IgD-negative memory B cell (primary cell): ENCODE data around the gene ELF1. TPM values are rescaled to one million over a fixed set of nuclear protein-coding genes. Genes with fewer than 3 reads are reported as not detected.

Source experiments
- H3K27ac Mint-ChIP-seq, 3 donors: one replicate each; pipeline ENCODE4 v1.8.0; 2020 to 2022; ENCODE audit warnings: mild to moderate bottlenecking in 3 of 3, mixed read lengths in 3 of 3, moderate library complexity in 1 of 3
- H3K27me3 Mint-ChIP-seq: one replicate; pipeline ENCODE4 v1.8.0; 2021; ENCODE audit warnings: mixed read lengths
- H3K36me3 Mint-ChIP-seq: one replicate; pipeline ENCODE4 v1.8.0; 2020; ENCODE audit warnings: mild to moderate bottlenecking, mixed read lengths
- H3K4me1 Mint-ChIP-seq, 3 donors: one replicate each; pipeline ENCODE4 v1.8.0; 2020 to 2022; ENCODE audit warnings: mixed read lengths in 3 of 3, mild to moderate bottlenecking in 1 of 3
- H3K4me3 Mint-ChIP-seq, 4 donors: one replicate each; pipeline ENCODE4 v1.8.0; 2020 to 2022; ENCODE audit warnings: mild to moderate bottlenecking in 4 of 4, mixed read lengths in 4 of 4, moderate library complexity in 3 of 4
- H3K9me3 Mint-ChIP-seq, 3 donors: one replicate each; pipeline ENCODE4 v1.8.0; 2020 to 2021; ENCODE audit warnings: mixed read lengths in 3 of 3, mild to moderate bottlenecking in 1 of 3
- polyA plus RNA-seq: library from polyadenylated mRNA; unstranded; fragments of 300-500 nt; fragmentation: Illumina TruSeq; gene quantifications from one replicate; pipeline ENCODE4 v1.2.3, GENCODE V29; 2021

The ELF1 gene
- polyA plus RNA-seq, 1 donor from 2014 or later: 148 TPM

DNA sequence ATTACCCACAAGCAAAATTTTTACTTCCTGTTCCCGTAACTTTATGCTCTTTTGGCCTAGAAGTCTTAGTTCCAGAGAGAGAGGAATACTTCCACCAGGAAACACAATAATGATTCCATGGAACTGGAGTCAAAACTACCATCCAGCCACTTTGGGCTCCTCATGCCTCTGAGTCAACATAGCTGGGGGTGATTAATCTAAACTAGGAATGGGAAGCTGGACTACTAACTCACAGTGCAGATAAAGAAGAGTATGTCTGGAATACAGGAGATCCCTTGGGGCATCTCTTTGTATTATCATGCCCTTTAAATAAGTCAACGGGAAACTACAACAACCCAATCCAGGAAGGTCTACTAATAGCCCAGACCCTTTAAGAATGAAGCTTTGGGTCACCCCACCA lies 8.9 kb upstream of the ELF1 start:
- Mint-ChIP-seq H3K27me3 (no peaks in the 10 kb centered on the region), H3K9me3 (no peaks in the 10 kb centered on the region), H3K4me1 (peaks cover 8 to 17% (median 14%) of the 10 kb centered on the region in 3 donors), H3K27ac (no peak overlapping the region), H3K36me3 (peaks cover 2% of the 10 kb centered on the region), H3K4me3 (no peak overlapping the region)

DNA sequence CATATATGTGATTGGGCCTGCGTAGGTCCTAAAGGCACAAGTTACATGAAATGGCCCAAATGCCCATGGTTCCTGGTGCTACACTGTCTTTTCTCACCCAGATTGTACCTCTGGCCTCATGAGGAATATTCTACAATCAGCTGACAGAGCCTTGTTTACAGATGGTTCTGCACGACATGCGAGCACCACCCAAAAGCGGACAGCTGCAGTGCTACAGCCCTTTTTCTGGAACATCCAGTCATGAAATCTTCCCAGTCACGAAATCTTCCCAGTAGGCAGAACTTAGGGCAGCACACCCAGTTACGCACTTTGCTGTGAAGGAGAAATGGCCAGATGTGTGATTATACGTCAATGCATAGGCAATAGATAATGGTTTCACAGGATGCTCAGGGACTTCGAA lies 7.7 kb upstream of the ELF1 start:
- Mint-ChIP-seq H3K4me3 (no peak overlapping the region), H3K36me3 (peaks cover 2% of the 10 kb centered on the region), H3K27me3 (no peaks in the 10 kb centered on the region), H3K27ac (no peak overlapping the region), H3K4me1 (peaks cover 8 to 16% (median 14%) of the 10 kb centered on the region in 3 donors), H3K9me3 (no peaks in the 10 kb centered on the region)

DNA sequence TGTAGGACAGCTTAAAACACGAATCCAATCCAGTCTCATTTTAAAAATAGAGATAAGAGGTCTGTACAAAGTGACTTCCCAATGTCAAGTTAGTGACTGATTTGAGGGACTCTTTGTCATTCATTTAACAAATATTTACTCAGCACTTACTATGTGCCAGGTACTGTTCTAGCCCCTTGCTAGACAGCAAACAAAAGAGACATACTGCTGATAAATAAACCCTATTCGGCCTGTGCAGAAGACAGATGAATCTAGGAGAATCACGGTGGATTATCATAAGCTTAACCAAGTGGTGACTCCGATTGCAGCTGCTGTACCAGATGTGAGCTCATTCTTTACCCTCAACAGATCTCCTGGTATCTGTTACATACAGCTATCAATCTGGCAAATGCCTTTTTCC lies 6.4 kb upstream of the ELF1 start:
- peak overlapping the region in 1 of 3 donors; percentile 72 for H3K27ac Mint-ChIP-seq
- no peaks in the 10 kb centered on the region for H3K9me3 Mint-ChIP-seq
- no peak overlapping the region for H3K4me3 Mint-ChIP-seq
- H3K36me3 Mint-ChIP-seq: peaks cover 2% of the 10 kb centered on the region
- H3K4me1 Mint-ChIP-seq: peaks cover 13 to 23% (median 23%) of the 10 kb centered on the region in 3 donors
- no peaks in the 10 kb centered on the region for H3K27me3 Mint-ChIP-seq

DNA sequence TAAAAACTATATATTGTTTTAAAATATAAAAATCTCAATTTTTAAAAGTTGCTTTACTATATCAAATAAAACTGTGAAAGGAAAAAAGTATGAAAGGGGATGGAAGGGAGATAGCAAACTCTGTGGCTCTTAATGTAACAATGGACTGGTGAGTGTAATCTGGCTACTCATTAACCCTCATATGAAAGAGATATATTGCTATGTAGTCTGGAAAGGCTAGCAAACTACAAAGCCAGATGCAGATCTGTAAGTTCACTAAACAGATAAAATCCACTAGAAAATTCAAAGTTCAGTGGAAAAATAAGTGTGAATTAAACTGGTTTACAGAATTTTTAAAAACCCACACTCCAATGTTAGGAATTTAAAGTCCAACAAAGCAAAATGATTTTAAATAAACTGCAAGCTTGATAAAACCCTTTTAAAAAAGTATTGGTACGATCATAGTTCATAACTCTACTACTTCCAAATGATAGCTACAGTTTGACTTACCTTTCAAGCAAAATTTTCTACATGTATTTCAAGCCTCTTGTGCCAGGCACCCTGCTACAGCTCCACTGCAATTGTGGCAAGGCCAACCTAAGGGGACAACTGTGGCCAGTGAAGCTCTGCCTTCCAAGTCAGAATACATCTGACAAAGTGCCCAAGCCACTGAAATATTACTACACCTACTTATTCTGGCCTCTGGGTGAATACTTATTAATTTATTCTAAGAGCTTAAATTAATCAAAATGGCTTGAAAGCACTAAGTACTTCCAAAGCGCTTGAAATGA lies 647 bp upstream of the ELF1 start:
- peak overlapping the region; percentile 83 to 100 (median 96) for H3K27ac Mint-ChIP-seq
- peak overlapping the region in 3 of 4 donors; percentile 81 to 96 (median 94) for H3K4me3 Mint-ChIP-seq
- no peaks in the 10 kb centered on the region for H3K9me3 Mint-ChIP-seq
- H3K36me3 Mint-ChIP-seq: peaks cover 6% of the 10 kb centered on the region
- H3K4me1 Mint-ChIP-seq: peaks cover 24 to 41% (median 34%) of the 10 kb centered on the region in 3 donors
- H3K27me3 Mint-ChIP-seq: no peaks in the 10 kb centered on the region

DNA sequence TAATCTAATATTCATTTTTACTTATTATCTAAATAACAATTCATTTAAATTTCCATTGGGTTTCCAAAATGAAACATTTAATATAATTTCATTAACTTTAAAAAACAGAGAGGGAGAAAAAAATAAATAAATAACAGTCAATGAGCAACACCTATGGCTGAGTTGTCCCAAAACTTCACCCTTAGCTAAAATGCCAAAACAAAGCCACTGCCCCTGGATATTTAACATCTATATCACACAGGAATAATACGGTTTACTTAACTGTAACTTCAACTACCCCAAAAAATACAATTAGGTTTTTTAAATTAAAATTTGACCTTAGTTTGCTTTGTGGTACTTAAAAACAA lies 541 bp downstream of the ELF1 start:
- H3K36me3 Mint-ChIP-seq: peaks cover 5% of the 10 kb centered on the region
- H3K4me1 Mint-ChIP-seq: peaks cover 32 to 48% (median 42%) of the 10 kb centered on the region in 3 donors
- no peaks in the 10 kb centered on the region for H3K27me3 Mint-ChIP-seq
- peak overlapping the region; percentile 81 to 96 (median 94) for H3K4me3 Mint-ChIP-seq
- H3K27ac Mint-ChIP-seq: peak overlapping the region; percentile 83 to 100 (median 96)
- H3K9me3 Mint-ChIP-seq: no peaks in the 10 kb centered on the region

DNA sequence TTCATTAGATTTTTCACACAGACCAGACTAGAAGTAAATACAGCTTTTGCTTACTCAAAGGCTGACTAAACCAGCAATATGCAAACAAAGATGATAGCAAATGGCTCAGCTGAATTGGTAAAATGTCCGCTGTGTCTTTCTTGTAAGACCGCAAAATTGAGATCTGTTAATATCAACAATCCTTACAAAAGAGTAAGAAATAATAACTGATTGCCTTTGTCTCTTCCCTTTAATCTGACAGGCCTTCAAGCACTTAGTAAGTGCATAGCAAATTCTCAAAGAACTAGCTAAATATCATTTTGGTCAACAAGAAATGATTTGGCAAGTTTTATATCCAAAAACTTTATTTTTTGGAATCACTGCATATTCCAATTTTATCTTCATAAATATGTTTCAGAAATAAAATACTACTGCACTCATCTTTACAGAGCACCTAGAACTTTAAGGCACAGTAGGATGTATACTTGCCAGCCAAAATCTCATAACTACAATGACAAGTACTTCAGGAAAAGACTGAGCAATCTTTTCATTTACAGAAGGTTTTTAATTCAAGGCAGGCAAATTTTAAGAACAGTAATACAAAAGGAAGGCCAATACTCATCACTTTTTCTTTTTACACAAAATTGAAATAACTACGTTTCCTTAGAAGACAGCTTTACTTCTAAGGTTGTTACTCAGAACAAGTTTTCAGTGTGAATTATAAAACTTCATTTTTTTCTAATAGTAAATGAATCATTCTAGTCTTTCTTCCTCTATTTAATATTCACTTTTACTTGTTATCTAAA lies 1.1 kb downstream of the ELF1 start:
- H3K4me3 Mint-ChIP-seq: peak overlapping the region; percentile 81 to 97 (median 92)
- peaks cover 0 to 2% (median 0%) of the 10 kb centered on the region in 3 donors for H3K9me3 Mint-ChIP-seq
- H3K36me3 Mint-ChIP-seq: peaks cover 5% of the 10 kb centered on the region
- H3K27me3 Mint-ChIP-seq: no peaks in the 10 kb centered on the region
- H3K4me1 Mint-ChIP-seq: peaks cover 35 to 53% (median 45%) of the 10 kb centered on the region in 3 donors
- H3K27ac Mint-ChIP-seq: peak overlapping the region; percentile 83 to 100 (median 96)

DNA sequence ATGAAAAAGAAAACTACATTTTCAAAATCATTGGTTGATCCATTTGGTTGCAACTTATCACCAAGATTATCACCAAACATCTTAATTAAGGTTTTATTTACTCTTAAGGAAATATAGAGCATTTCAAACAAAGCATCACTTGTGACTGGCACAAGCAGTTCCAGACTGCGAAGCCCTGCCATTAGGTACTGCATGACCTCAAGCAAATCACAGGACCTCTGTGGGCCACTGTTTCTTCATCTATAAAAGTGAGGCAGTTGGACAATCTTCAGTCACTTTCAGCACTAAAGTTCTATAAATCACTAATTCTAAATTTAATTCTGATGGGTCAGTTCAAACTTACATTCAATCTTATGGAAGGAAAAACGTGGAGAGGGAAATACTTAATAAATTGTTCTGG lies 2.0 kb downstream of the ELF1 start:
- H3K27me3 Mint-ChIP-seq: no peaks in the 10 kb centered on the region
- H3K9me3 Mint-ChIP-seq: peaks cover 0 to 2% (median 0%) of the 10 kb centered on the region in 3 donors
- H3K36me3 Mint-ChIP-seq: peaks cover 5% of the 10 kb centered on the region
- peaks cover 38 to 57% (median 48%) of the 10 kb centered on the region in 3 donors for H3K4me1 Mint-ChIP-seq
- H3K27ac Mint-ChIP-seq: peak overlapping the region; percentile 83 to 100 (median 96)
- H3K4me3 Mint-ChIP-seq: peak overlapping the region; percentile 81 to 97 (median 92)

DNA sequence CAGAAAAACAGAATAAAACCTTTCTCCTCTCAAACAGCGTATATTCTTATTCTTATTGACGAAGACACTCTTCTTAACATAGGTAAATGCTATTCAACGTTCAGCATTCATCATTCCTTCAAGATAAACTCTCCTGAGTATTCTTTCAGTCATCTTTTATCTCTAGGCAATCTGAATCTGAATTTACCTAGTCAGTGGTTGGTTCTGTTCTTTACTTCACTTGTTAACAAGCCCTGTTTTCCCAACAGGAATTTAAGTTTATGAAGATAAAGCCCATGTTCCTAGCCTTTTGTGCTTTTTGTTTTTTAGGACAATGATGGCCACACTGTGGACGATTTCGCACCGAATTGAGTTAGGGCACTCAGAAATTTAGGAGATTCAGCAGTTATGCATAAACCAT lies 3.2 kb downstream of the ELF1 start:
- Mint-ChIP-seq H3K27ac (peak overlapping the region; percentile 83 to 96 (median 90)), H3K36me3 (peaks cover 10% of the 10 kb centered on the region), H3K4me3 (peak overlapping the region; percentile 81 to 95 (median 90))

DNA sequence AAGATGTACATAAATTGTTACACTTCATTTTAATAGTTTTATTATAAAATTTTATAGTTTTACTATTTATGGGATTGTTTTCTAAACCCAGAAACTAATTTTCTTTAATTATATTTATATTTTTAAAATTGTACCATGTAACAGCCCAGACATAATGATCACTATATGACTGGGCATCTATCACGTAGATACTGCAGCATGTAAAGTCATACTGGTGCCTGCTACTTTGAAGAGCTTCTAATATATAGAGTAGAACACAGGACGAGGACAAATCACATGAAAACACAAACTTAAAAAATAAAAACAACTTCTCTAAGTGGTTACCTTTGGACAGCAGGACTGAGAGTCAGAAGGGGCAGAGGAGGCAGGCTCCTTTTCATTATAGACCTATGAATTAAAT lies 5.3 kb downstream of the ELF1 start:
- no peaks in the 10 kb centered on the region for H3K27me3 Mint-ChIP-seq
- H3K9me3 Mint-ChIP-seq: peaks cover 0 to 2% (median 0%) of the 10 kb centered on the region in 3 donors
- peak overlapping the region; percentile 32 to 83 (median 77) for H3K27ac Mint-ChIP-seq
- H3K4me3 Mint-ChIP-seq: peak overlapping the region; percentile 81 to 95 (median 90)
- peaks cover 10% of the 10 kb centered on the region for H3K36me3 Mint-ChIP-seq
- peaks cover 46 to 60% (median 47%) of the 10 kb centered on the region in 3 donors for H3K4me1 Mint-ChIP-seq

More for the DNA sequence above, 3.2 kb downstream of the ELF1 start:
- peaks cover 43 to 59% (median 49%) of the 10 kb centered on the region in 3 donors for H3K4me1 Mint-ChIP-seq
- H3K9me3 Mint-ChIP-seq: peaks cover 0 to 2% (median 0%) of the 10 kb centered on the region in 3 donors
- no peaks in the 10 kb centered on the region for H3K27me3 Mint-ChIP-seq

DNA sequence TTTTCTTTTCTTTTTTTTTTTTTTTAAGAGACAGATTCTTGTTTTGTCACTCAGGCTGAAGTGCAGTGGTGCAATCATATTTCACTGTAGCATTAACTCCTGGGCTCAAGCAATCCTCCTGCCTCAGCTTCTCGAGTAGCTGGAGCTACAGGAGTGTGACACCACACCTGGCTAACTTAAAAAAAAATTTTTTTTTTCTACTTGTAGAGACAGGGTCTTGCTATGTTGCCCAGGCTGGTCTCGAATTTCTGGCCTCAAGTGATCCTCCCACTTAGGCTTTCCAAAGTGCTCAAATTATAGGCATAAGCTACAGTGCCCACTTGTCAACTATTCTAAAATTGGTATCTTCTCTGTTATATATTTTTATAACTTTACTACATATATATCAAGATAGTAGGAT lies 6.6 kb downstream of the ELF1 start:
- no peaks in the 10 kb centered on the region for H3K27me3 Mint-ChIP-seq
- H3K36me3 Mint-ChIP-seq: peaks cover 10% of the 10 kb centered on the region
- H3K27ac Mint-ChIP-seq: no peak overlapping the region
- peaks cover 57 to 65% (median 58%) of the 10 kb centered on the region in 3 donors for H3K4me1 Mint-ChIP-seq
- peaks cover 0 to 2% (median 0%) of the 10 kb centered on the region in 3 donors for H3K9me3 Mint-ChIP-seq
- peak overlapping the region in 1 of 4 donors; percentile 71 for H3K4me3 Mint-ChIP-seq

DNA sequence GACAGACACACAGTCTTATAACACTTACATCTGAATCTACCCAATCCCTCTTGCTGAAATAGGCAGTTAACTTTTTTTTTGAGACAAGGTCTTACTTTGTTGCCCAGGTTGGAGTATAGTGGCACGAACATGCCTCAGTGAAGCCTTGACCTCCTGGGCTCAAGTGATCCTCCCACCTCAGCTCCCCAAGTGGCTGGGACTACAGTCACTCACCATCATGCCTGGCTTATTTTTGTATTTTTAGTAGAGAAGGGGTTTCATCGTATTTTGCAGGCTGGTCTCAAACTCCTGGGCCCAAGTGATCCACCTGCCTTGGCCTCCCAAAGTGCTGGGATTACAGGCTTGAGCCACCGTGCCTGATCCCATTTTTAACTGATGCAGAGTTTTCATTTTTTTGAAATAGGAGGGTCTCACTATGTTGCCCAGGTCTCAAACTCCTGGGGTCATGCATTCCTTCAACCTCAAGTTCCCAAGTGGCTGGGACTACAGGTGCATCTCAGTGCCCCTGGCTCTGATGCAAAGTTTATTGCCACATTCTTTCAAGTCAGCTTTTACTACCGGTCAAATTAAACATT lies 7.6 kb downstream of the ELF1 start:
- Mint-ChIP-seq H3K4me1 (peaks cover 62 to 64% (median 62%) of the 10 kb centered on the region in 3 donors), H3K27ac (peak overlapping the region in 2 of 3 donors; percentile 6 to 26), H3K27me3 (no peaks in the 10 kb centered on the region), H3K4me3 (peak overlapping the region in 3 of 4 donors; percentile 9 to 63 (median 34)), H3K9me3 (peaks cover 0 to 2% (median 0%) of the 10 kb centered on the region in 3 donors), H3K36me3 (peaks cover 5% of the 10 kb centered on the region)

DNA sequence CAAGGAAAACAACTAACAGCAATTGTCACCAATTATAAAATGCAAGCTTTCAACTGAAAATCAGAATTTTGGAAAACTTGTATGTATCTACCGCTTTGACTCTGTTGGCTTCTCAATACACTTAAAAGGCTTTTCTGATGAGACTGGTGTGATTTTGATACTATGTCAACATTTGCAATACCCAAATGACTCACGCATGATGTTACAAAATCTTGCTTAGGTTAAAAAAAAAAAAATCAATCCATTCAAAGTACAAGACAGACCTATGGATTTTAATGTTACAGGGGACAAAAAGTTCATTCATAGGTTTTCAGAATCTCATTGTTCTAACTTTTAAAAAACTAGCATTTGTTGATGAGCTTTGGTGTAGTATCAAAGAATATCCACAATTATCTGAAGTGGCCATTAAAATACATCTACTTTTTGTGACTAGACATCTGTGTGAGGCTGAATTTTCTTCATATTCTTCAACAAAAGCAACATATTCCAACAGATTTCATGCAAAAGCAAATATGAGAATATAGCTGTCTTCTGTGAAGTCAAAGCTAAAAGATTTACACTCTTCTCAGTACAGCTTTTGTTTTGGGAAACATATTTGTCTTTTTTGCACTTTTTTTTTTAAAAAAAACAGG lies 10.7 kb downstream of the ELF1 start:
- Mint-ChIP-seq H3K4me1 (peaks cover 63 to 66% (median 63%) of the 10 kb centered on the region in 3 donors), H3K4me3 (peak overlapping the region in 3 of 4 donors; percentile 6 to 82 (median 25)), H3K9me3 (peaks cover 0 to 2% (median 0%) of the 10 kb centered on the region in 3 donors), H3K27ac (peak overlapping the region in 1 of 3 donors; percentile 79), H3K36me3 (peaks cover 5% of the 10 kb centered on the region), H3K27me3 (no peaks in the 10 kb centered on the region)

DNA sequence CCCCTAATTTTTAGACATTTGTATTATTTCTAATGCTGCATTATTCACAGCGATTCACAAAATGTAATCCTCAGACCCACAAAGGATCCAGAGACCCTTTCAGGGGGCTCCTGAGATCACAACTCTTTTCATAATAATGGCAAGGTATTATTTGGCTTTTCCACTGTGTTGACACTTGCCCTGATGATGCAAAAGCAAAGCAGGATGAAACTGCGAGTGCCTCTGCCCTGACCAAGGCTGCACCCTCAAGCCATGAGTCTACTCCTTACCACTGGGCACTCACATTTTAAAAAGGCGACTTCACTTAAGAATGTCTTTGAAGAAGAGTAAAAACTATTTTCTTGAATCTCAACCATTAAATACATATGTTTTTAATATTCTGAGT lies 11.4 kb downstream of the ELF1 start:
- Mint-ChIP-seq H3K4me1 (peaks cover 60 to 63% (median 62%) of the 10 kb centered on the region in 3 donors), H3K36me3 (peaks cover 5% of the 10 kb centered on the region), H3K27me3 (no peaks in the 10 kb centered on the region), H3K27ac (peak overlapping the region in 2 of 3 donors; percentile 79 to 86), H3K4me3 (peak overlapping the region in 3 of 4 donors; percentile 21 to 82 (median 67)), H3K9me3 (no peaks in the 10 kb centered on the region)

DNA sequence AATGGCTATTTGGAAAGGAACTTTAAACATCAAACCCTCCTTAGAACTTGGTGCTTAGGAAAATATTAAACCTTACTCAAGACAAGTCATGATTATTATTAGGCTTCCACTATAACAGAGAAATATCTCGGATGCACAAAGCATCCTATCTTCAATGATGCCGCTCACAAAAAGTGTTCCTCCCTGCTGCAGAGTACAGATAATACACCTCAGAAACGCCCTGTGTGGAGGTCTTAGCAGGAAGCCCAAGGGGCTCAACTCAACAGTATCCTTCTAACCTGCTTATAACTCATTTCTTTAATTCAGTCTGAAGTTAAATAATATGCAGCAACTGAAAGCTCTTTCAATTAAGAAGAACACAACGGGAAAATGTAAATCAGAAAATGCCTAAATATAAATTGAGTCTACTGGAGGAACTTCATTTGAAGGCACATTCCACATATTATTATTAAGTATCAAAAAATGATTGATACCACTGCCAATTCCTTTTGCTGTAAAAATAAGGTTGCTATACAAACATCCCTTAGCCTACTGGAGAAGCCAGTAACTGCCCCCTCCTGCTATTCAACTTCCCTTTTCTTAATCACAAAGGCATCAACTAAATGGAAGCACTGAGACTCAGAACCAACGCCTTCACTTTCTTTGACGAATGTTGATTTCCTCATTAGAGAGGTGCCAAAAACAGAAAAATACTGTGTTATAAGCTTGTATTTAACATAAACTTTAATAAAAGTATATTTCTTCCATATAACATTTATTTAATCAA lies 12.0 kb downstream of the ELF1 start:
- Mint-ChIP-seq H3K27ac (peak overlapping the region in 2 of 3 donors; percentile 85 to 86), H3K27me3 (no peaks in the 10 kb centered on the region), H3K36me3 (peaks cover 5% of the 10 kb centered on the region), H3K4me1 (peaks cover 57 to 64% (median 59%) of the 10 kb centered on the region in 3 donors), H3K4me3 (peak overlapping the region; percentile 54 to 82 (median 74)), H3K9me3 (no peaks in the 10 kb centered on the region)
